MCF 10A (cell line): ENCODE results near the gene ISG20L2. TPM values are rescaled to one million over a fixed set of nuclear protein-coding genes. Genes with fewer than 3 reads are reported as not detected.
"Not testable (repeated sequence)": the region's sequence is repeated elsewhere in the genome, so short reads cannot be mapped to it uniquely, and the experiment has no call there.

Experiments
- BruUV-seq: library from RNA; stranded (reverse); fragments of 400-500 nt; replicated peaks from 2 replicates; lab custom pipeline; 2021; lab: Mats Ljungman, UMichigan
- CTCF ChIA-PET: fragments of 300-600 bp; sonication (Branson Sonifier 250); formaldehyde crosslinking; extraction: SDS; loops from one replicate; lab custom pipeline; 2021; ENCODE audit warnings: antibody characterized with exemption, inconsistent platforms; lab: Yijun Ruan, JAX
- POLR2A ChIA-PET: fragments of 300-600, 350-650 bp; sonication (Branson Sonifier 250); formaldehyde crosslinking; extraction: SDS; loops from one replicate; lab custom pipeline; 2020; ENCODE audit warnings: antibody characterized with exemption, inconsistent platforms; lab: Yijun Ruan, JAX
- DNase-seq: peaks from one replicate; pipeline ENCODE4 v3.0.0-alpha.2; 2018; ENCODE audit not compliant: unreplicated experiment
- H3K27ac Mint-ChIP-seq: one replicate; pipeline ENCODE4 v1.8.0; 2022; ENCODE audit warnings: mild to moderate bottlenecking, low read depth, mixed read lengths; ENCODE audit not compliant: unreplicated experiment
- H3K27me3 Mint-ChIP-seq: one replicate; pipeline ENCODE4 v1.8.0; 2022; ENCODE audit warnings: mixed read lengths; ENCODE audit not compliant: insufficient read depth, unreplicated experiment
- H3K36me3 Mint-ChIP-seq: one replicate; pipeline ENCODE4 v1.8.0; 2022; ENCODE audit warnings: mild to moderate bottlenecking, moderate library complexity, mixed read lengths; ENCODE audit not compliant: insufficient read depth, unreplicated experiment
- H3K4me1 Mint-ChIP-seq: one replicate; pipeline ENCODE4 v1.8.0; 2022; ENCODE audit warnings: mixed read lengths; ENCODE audit not compliant: insufficient read depth, unreplicated experiment
- H3K4me3 Mint-ChIP-seq: one replicate; pipeline ENCODE4 v1.8.0; 2022; ENCODE audit warnings: mild to moderate bottlenecking, moderate library complexity, mixed read lengths; ENCODE audit not compliant: unreplicated experiment
- H3K9me3 Mint-ChIP-seq: one replicate; pipeline ENCODE4 v1.8.0; 2022; ENCODE audit warnings: mixed read lengths; ENCODE audit not compliant: unreplicated experiment
- CTCF ChIP-seq: fragments of 200-600 bp; IDR thresholded peaks from one replicate; pipeline ENCODE4 v1.8.0; 2022; ENCODE audit warnings: antibody characterized with exemption, mild to moderate bottlenecking; ENCODE audit not compliant: unreplicated experiment
- intact Hi-C: fragments of 100-400 bp; cut with micrococcal nuclease; formaldehyde crosslinking; loops from 2 replicates; pipeline ENCODE4 v1.14.1; 2022
- total RNA-seq: library from RNA; stranded (reverse); gene quantifications from 2 replicates; pipeline ENCODE4 v1.2.3, GENCODE V29; 2022

The ISG20L2 gene
- total RNA-seq, 1 experiment from 2014 or later = 57.5 TPM

DNA sequence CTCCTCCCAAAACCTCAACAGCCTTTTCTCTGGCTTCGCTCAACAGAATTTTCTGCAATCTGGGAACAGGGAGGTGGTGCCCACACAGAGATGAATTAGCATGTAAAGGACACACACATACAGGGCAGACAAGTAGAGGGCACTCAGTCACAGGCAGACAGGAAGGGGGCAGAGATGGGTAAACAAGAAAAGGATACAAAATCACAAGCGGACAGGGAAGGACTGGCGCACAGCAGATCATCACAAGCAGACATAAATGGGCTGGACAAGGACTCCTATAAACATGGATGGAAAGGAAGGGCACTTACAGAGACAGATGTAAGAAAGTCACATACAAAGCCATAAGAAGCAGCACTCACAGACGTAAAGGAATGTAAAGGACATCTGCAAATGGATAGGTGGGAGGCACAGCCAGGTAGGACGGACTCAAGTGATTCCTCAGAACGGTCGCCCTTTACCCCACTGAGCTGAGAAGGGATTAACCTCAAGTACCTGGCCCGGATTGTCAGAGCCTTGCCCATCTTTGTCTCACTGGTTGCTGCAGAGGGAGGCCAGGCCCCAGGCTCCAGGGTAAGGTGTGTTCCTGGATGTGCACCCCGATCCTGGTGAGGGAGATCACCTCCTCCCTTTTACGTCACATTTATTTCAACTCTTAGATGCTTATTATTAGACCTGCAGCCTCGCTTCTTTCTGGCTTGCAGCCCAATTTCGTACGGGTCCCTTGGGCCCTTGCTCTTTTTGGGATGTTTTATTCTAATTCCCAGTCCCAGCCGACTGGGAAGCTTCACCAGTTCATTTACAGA is 37.9 kb upstream of the ISG20L2 start:
- peaks cover 35% of the 10 kb centered on the region for H3K4me1 Mint-ChIP-seq
- no peaks in the 10 kb centered on the region for H3K27me3 Mint-ChIP-seq
- no peak for TF ChIP-seq CTCF
- POLR2A ChIA-PET = interaction anchor here (0.7 to 9.1 kb wide), 26 partner anchors 10 to 484 kb away, joined by 3 to 375 read pairs (median 5); partner anchors contain the start of genes HDGF, ISG20L2, METTL25B and MRPL24
- CTCF ChIA-PET = interaction anchor here (0.6 to 9.4 kb wide), 13 partner anchors 10 to 123 kb away, joined by 3 to 115 read pairs (median 5); partner anchors contain the start of genes HDGF, ISG20L2, METTL25B and MRPL24
- BruUV-seq = TSS peak; percentile 63
- intact Hi-C loops = loop anchor here (1.0 to 2.0 kb wide), 4 partner anchors 16 to 40 kb away; partner anchors contain the start of gene MRPL24
- no peaks in the 10 kb centered on the region for H3K9me3 Mint-ChIP-seq
- H3K27ac Mint-ChIP-seq = no peak overlapping the region
- H3K4me3 Mint-ChIP-seq = no peak overlapping the region
- DNase-seq = no peak
- H3K36me3 Mint-ChIP-seq = peaks cover 35% of the 10 kb centered on the region

GRCh38 chr1:156765666-156766065 is 37.1 kb upstream of the ISG20L2 start:
- no TSS peak for BruUV-seq
- intact Hi-C loops = loop anchor here (2.0 kb wide), 1 partner anchor 25 kb away; the partner anchor contains the start of gene MRPL24
- no peak for TF ChIP-seq CTCF
- H3K27me3 Mint-ChIP-seq = no peaks in the 10 kb centered on the region
- POLR2A ChIA-PET = interaction anchor here (0.9 to 9.1 kb wide), 7 partner anchors 12 to 79 kb away, joined by 3 to 375 read pairs (median 12); partner anchors contain the start of genes HDGF, ISG20L2, METTL25B and MRPL24
- H3K27ac Mint-ChIP-seq = no peak overlapping the region
- peaks cover 27% of the 10 kb centered on the region for H3K36me3 Mint-ChIP-seq
- DNase-seq = no peak
- H3K4me1 Mint-ChIP-seq = peaks cover 26% of the 10 kb centered on the region
- H3K4me3 Mint-ChIP-seq = no peak overlapping the region
- no peaks in the 10 kb centered on the region for H3K9me3 Mint-ChIP-seq
- CTCF ChIA-PET = interaction anchor here (0.6 to 9.4 kb wide), 7 partner anchors 9 to 120 kb away, joined by 3 to 115 read pairs (median 4); partner anchors contain the start of genes HDGF, ISG20L2 and METTL25B

DNA sequence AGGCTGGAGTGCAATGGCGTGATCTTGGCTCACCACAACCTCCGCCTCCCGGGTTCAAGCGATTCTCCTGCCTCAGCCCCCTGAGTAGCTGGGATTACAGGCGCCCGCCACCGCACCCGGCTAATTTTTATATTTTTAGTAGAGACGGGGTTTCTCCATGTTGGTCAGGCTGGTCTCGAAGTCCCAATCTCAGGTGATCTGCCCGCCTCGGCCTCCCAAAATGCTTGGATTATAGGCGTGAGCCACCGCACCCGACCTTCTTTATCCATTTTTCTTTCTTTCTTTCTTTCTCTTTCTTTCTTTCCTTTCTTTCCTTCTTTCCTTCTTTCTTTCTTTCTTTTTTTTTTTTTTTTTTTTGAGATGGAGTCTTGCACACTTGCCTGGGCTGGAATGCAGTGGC is 36.6 kb upstream of the ISG20L2 start:
- BruUV-seq, DNase-seq, intact Hi-C loops, H3K4me3 Mint-ChIP-seq, H3K27ac Mint-ChIP-seq, H3K9me3 Mint-ChIP-seq, H3K27me3 Mint-ChIP-seq: not testable (repeated sequence)
- peaks cover 24% of the 10 kb centered on the region for H3K4me1 Mint-ChIP-seq
- CTCF ChIA-PET = interaction anchor here (0.7 to 9.4 kb wide), 7 partner anchors 13 to 324 kb away, joined by 3 to 115 read pairs (median 4); partner anchors contain the start of genes HDGF, ISG20L2 and METTL25B
- POLR2A ChIA-PET = interaction anchor here (0.7 to 9.1 kb wide), 5 partner anchors 11 to 152 kb away, joined by 3 to 375 read pairs (median 220); partner anchors contain the start of genes HDGF, ISG20L2, METTL25B and MRPL24
- H3K36me3 Mint-ChIP-seq = peaks cover 22% of the 10 kb centered on the region

GRCh38 chr1:156760796-156761104 is 32.2 kb upstream of the ISG20L2 start:
- no peaks in the 10 kb centered on the region for H3K9me3 Mint-ChIP-seq
- ChIA-PET CTCF (interaction anchor here (0.5 to 1.3 kb wide), 4 partner anchors 9 to 104 kb away, joined by 3 to 7 read pairs (median 3); partner anchors contain the start of gene HDGF), POLR2A (interaction anchor here (0.6 to 1.4 kb wide), 4 partner anchors 8 to 129 kb away, joined by 3 to 7 read pairs (median 5); partner anchors contain the start of genes HDGF and MRPL24)
- no peak for TF ChIP-seq CTCF
- H3K4me1 Mint-ChIP-seq = no peaks in the 10 kb centered on the region
- intact Hi-C loops = no loop called here
- H3K36me3 Mint-ChIP-seq = peaks cover 7% of the 10 kb centered on the region
- no peak overlapping the region for H3K4me3 Mint-ChIP-seq
- BruUV-seq = no TSS peak
- no peaks in the 10 kb centered on the region for H3K27me3 Mint-ChIP-seq
- no peak overlapping the region for H3K27ac Mint-ChIP-seq
- DNase-seq = no peak
